Measurements from ENCODE around the gene UIMC1.

UIMC1 gene

GRCh38 chr5:176906126-176906525, 100.5 kb downstream of the UIMC1 start:
- Mint-ChIP-seq H3K9me3 (no peaks in the 10 kb centered on the region), H3K27me3 (ENCODE audit: low read depth) (no peaks in the 10 kb centered on the region), H3K4me1 (peaks cover 6% of the 10 kb centered on the region), H3K27ac (no peak overlapping the region), H3K4me3 (no peak overlapping the region), H3K36me3 (ENCODE audit: low read depth) (peaks cover 52% of the 10 kb centered on the region)
- TF ChIP-seq CTCF (IDR thresholded peaks at IDR 0.05; ENCODE audit: unreplicated experiment in 3 of 3) = no peak

GRCh38 chr5:176904276-176904675, 102.3 kb downstream of the UIMC1 start:
- peaks cover 10% of the 10 kb centered on the region for H3K4me1 Mint-ChIP-seq
- no peak for TF ChIP-seq CTCF (IDR thresholded peaks at IDR 0.05; ENCODE audit: unreplicated experiment in 3 of 3)
- H3K27me3 Mint-ChIP-seq (ENCODE audit: low read depth) = no peaks in the 10 kb centered on the region
- peaks cover 52% of the 10 kb centered on the region for H3K36me3 Mint-ChIP-seq (ENCODE audit: low read depth)
- H3K9me3 Mint-ChIP-seq = no peaks in the 10 kb centered on the region
- H3K4me3 Mint-ChIP-seq = no peak overlapping the region
- no peak overlapping the region for H3K27ac Mint-ChIP-seq

- Mint-ChIP-seq H3K9me3 (no peaks in the 10 kb centered on the region), H3K4me3 (no peak overlapping the region), H3K36me3 (ENCODE audit: low read depth) (peaks cover 43% of the 10 kb centered on the region), H3K4me1 (peaks cover 10% of the 10 kb centered on the region), H3K27me3 (ENCODE audit: low read depth) (no peaks in the 10 kb centered on the region), H3K27ac (no peak overlapping the region)
- TF ChIP-seq CTCF (IDR thresholded peaks at IDR 0.05; ENCODE audit: unreplicated experiment in 3 of 3) = no peak
Measured at GRCh38 chr5:176902911-176903664, 103.5 kb downstream of the UIMC1 start.

- no peaks in the 10 kb centered on the region for H3K27me3 Mint-ChIP-seq (ENCODE audit: low read depth)
- peaks cover 39% of the 10 kb centered on the region for H3K36me3 Mint-ChIP-seq (ENCODE audit: low read depth)
- no peak for TF ChIP-seq CTCF (IDR thresholded peaks at IDR 0.05; ENCODE audit: unreplicated experiment in 3 of 3)
- H3K27ac Mint-ChIP-seq = no peak overlapping the region
- H3K9me3 Mint-ChIP-seq = no peaks in the 10 kb centered on the region
- H3K4me3 Mint-ChIP-seq = no peak overlapping the region
- H3K4me1 Mint-ChIP-seq = peaks cover 5% of the 10 kb centered on the region
Measured at GRCh38 chr5:176902102-176902814, 104.3 kb downstream of the UIMC1 start.

- TF ChIP-seq CTCF (IDR thresholded peaks at IDR 0.05; ENCODE audit: unreplicated experiment in 3 of 3) = no peak
- H3K36me3 Mint-ChIP-seq (ENCODE audit: low read depth) = peaks cover 34% of the 10 kb centered on the region
- H3K27ac Mint-ChIP-seq = no peak overlapping the region
- H3K27me3 Mint-ChIP-seq (ENCODE audit: low read depth) = no peaks in the 10 kb centered on the region
- peaks cover 5% of the 10 kb centered on the region for H3K4me1 Mint-ChIP-seq
- H3K4me3 Mint-ChIP-seq = no peak overlapping the region
- no peaks in the 10 kb centered on the region for H3K9me3 Mint-ChIP-seq
Measured at GRCh38 chr5:176901260-176902101, 105.1 kb downstream of the UIMC1 start.

Data from nephron (organoid).